Central memory CD4-positive, alpha-beta T cell (primary cell): Measurements from ENCODE around the gene CYB561D1.

Experiments
- DNase-seq: peaks from one replicate; pipeline ENCODE4 v3.0.0; 2022

The CYB561D1 gene

DNA sequence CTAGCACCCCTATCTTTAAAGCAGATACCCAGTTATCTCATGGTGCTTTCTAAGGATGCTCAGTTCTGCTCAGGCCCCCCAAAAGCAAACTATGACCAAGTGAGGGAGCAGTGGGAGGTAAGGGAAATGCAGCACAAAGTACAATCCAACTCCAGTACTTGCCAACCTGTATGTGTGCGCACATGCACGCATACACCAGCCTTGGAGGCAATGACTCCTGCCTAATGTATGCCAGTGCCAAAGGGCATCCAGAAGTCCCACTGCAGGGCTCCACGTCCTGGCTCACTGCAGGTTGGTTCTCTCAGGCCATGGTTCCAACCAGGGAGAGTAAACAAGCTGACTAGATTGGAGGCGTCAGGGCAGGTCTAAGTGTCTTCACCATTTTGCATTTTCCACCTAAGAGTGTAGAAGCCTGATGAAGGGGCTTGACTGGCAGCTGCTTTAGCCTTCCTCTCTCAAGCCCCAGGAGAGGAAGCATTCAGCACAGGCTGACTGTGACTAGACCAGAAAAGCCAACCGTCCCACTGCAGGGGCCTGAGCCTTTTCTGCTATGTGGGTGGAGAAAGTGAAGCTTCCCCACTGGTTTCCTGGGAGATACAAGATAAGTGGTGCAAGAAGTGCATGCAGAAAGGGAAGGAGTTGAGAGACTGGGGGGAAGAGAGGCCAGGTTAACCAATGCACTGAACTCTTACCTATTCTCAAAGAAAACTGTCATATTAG is 7.9 kb downstream of the CYB561D1 start:
- no peak for DNase-seq

- DNase-seq = peak; percentile 82
Measured at GRCh38 chr1:109502364-109502851, 8.5 kb downstream of the CYB561D1 start.

- no peak for DNase-seq
Measured at GRCh38 chr1:109503935-109504334, 10.0 kb downstream of the CYB561D1 start.

DNA sequence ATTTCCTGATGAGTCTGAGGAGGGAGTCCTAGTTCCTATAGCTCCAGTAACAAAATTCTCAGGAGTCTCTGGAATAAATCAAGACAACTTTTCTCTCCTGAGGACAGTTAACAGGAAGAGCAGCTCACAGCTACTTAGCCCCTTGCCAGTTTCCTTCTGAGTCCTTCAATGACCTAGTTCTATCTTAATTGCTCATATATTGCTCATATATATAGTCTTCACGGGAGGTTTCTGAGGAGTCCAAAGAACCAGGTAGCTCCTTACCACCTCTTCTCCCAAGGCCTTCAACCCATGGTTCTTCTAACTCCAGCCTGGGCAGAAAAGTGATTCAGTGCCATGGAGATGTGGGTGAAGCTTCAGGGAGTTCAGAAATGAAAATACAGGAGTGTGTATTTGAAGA is 11.1 kb downstream of the CYB561D1 start:
- DNase-seq = no peak

- no peak for DNase-seq
Measured at GRCh38 chr1:109508001-109508872, 14.3 kb downstream of the CYB561D1 start.

DNA sequence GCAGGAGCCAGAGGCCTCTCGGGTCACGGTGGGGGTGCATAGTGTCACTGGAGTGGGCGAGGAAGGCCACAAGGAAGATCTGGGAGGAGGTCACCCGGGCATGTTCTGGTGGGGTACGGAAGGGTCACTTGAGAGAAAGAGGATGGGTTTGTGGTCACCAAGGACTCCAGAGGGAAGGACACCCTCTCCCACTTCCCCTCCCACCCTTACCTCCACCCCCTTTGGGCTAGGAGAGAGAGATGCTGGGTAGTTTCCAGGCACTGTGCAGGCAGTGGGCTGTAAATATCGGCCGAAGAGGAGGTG is 14.9 kb downstream of the CYB561D1 start:
- DNase-seq = no peak

DNA sequence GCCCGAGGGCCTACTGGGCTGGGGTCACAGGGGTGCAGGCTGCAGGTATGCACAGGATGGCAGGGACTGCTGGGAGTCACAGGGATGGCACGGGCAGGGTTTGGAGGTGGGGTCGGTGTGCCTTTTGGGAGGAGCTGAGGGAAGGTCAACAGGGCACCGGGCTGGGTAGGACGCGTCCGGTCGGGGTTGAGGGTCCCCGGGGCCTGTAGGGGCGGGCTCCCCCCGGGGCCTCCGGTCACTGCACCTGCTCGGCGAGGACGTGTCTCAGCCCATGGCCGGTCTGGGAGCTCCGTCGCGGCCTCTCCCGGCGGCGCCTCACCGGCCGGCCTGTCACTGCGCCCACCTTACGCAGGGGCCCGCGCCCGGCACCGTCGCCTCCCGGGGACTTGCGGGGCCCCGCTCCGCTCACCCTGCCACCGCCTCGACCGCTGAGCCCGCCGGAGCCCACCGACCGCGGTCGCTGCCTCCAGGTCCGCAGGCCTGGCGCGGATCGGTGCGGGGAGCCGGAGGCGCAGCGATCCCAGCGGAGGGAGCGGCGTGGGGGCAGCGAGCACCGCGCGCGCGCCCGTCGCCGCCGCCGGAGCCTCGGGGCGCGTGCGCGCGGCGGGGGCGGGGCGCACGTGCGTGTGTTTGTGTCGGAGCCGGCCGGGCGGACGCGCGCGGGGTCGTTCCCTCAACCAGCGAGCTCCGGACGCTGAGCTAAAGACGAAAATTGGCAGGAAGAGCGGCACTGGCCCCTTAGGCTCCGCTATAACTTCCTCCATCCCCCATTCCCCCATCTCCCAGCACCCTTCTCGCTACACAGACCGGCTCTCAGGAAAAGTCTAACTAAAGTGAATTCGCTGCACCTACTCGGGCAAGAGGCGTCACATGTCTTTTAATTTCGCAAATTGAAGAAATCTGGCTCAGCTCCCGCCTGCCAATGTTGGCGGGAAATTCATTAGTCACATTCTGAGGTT is 15.6 kb downstream of the CYB561D1 start, which contains the start of gene AMIGO1:
TSS of gene AMIGO1 (minus strand) at position 552 of the 959 bp plus-strand sequence. CDS start 815 bp downstream, outside the sequence.
- DNase-seq = peak; percentile 58

GRCh38 chr1:109513110-109513710 is 19.3 kb downstream of the CYB561D1 start:
- DNase-seq = no peak

DNA sequence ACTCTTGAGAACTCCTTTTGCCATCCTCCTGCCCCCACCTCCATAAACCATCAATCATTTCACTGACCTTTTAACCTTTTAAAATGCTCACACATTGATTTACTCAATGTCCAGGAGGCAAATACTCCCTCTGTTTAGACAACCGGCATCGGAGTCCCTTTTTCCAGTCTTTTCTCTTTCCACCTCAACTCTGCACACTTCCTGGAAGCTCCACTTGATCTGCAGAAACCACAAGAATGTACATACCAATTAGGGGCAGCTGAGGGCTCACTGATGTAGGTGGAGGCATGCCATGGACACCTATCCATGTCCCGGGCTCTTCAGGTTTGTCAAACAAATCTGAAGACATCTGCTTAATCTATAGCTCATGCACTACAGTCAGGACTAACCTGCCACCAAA is 21.0 kb downstream of the CYB561D1 start:
- no peak for DNase-seq

DNA sequence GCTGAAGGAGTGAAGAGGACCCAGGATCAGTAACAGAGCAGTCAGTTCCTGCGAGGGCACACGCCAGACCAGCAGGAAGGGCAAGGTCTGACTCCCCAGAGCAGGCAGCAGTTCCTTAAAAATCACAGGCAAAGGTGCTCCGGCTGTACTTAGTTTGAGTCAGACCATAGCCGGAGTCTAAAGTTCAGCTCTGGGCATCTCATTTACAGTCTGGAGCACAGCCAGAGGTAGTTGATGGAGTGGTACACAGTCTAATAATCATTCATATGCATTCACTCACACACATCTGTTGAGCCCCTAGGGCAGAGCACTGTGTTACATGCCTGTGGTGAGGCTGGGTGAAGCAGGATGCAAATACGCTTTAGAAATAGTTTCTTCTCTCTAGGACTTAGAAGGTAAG is 23.0 kb downstream of the CYB561D1 start:
- DNase-seq = no peak

DNA sequence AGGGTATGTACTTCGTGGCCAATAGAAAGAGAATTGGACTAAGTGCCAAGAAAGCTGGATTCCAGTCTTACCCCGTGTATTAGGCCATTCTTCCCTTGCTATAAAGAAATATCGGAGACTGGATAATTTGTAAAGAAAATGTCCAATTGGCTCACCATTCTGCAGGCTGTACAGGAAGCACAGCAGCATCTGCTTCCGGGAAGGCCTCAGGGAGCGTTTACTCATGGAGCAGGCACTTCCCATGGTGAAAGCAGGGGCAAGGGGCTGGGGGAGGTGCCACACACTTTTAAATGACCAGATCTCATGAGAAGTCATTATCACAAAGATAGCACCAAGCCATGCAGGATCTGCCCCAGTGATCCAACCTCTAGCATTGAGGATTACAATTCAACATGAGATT is 23.4 kb downstream of the CYB561D1 start:
- DNase-seq = no peak

DNA sequence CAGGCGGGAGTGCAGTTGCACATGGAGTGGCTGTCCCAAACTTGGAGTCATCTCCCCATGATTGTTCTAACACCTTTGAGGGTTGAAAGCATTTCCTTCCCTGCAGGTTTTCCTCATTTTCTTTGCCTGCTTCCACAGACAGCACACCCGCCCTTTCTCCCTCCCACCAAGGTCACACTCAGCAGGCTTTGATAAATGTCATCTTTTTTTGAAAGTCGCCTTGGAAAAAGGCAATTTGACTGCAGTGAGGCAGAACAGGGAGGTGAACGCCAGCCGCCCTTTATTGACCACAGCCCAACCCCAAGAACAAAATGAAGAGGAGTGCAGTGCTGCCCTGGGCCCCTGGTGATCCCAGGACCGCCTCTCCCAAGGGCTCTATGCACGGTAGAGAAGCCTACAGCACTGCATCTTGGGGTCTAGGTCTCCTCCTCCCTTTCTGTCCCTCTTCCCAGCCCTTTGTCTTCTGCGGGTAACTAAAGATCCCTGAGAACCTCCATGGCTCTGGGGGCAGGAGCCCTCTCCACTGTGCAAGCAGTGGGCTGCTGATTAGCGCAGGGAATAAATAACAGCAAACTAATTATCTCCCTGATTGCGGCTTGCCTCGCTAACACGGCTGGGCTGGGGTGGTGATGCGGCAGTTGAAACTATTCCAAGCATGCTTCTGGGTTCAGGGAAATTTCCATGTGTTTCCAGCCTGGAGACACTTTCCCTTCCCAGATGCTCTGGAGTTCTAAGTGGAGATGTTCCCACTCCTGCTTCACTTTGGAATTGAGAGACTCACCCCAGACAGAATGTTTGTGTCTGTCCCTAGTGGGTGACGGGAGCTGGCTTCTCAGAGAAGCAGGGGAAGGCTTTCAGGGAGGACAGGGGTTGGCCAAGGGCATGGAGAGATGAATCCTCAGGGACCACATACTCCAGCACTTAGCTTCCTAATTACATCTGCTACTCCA is 27.4 kb downstream of the CYB561D1 start:
- no peak for DNase-seq

DNA sequence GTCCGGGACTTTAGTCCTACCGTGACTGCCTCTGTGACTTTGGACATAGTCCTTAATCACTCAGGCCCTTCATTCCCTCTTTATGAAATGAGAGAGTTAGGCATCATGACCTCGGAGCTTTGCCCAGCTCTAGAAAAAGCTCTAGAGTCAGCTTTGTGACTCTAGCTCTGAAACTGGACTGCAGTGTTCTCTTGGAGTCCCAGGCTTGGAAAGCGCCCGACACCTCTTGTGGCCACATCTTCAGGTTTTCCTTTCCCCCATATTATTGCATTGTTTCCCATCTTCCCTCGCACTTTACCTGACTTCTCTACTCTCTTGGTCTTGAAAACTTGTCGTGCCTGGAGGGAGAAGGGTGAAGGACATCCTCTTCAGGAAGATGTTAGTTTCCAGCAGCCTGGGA is 28.1 kb downstream of the CYB561D1 start:
- no peak for DNase-seq

GRCh38 chr1:109523706-109524105 is 29.8 kb downstream of the CYB561D1 start:
- DNase-seq = no peak

DNA sequence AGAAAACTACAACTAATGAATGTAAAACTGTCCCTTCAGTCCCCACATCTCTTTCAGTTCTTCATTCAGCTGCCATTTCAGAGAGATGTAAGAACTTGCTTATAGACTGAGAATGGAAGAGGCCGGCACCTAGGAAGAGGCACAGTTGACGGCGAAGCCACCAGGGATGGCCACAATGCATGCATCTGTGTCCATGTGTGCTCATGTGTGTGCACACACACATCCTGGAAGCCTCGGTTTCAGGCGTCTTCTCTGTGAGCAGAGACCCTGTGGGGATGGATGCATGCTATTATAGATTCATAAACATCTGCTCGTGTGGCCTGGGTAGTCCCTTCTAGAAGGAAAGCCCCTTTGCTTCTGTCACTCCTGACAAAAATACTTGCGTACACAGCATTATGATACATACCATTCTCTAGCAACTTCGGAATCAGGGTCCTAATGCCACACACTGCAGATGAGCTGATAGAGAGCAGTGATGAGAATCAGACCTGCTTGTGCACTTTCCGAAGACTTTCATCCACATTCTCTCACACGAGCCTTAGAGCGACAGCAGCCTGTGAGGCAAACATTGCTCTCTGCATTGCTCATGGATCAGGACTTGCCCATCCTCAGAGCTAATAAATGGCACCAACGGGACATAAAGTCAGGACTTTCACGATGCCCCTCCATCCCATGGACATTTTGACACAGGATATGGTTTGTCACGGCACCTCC is 33.4 kb downstream of the CYB561D1 start:
- no peak for DNase-seq

GRCh38 chr1:109527846-109528695 is 34.2 kb downstream of the CYB561D1 start:
- DNase-seq = no peak

- no peak for DNase-seq
Measured at GRCh38 chr1:109528712-109529111, 34.8 kb downstream of the CYB561D1 start.

DNA sequence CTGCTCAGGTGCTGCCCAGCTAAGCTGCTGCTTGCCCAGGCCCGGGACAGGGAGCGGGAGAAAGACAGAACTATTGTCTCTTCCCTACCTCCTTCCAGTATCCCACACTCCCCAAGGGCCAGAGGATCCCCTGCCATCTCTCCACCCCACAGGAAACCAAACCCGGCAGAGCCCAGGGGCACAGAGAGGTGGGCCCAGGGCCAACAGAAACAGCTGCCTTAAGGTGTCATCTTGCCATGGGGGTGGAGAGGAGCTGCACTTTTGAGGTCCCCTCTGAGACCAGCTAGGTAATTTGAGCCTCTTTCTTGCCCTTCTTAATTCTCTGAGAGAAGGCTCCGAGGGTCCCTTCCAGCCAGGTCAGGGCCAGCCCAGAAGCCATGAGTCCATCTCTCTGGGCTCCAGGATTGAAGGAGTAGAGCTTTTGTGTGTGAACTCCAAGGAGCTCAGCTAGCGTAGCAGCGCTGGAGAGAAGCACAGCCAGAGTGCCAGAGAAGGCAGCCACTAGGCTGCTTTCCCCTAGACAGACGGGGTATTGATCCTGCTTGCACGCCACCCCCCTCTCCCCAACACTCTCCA is 36.1 kb downstream of the CYB561D1 start:
- DNase-seq = no peak

- DNase-seq = no peak
Measured at GRCh38 chr1:109530457-109531087, 36.7 kb downstream of the CYB561D1 start.
